Endothelial cell of umbilical vein (primary cell): ENCODE results near the gene JUNB. TPM values are rescaled to one million over a fixed set of nuclear protein-coding genes. Genes with fewer than 3 reads are reported as not detected.

Experiments used
- BruUV-seq: library from RNA; stranded (reverse); fragments of 400-500 nt; replicated peaks from 2 replicates; lab custom pipeline; 2021; lab: Mats Ljungman, UMichigan
- CTCF ChIA-PET: fragments of 300-600, 350-600 bp; sonication (Branson Sonifier 250); formaldehyde crosslinking; loops from one replicate; lab custom pipeline; 2021; ENCODE audit warnings: antibody characterized with exemption, inconsistent platforms; lab: Charles Lee
- POLR2A ChIA-PET: fragments of 300-600, 350-600 bp; sonication (Branson Sonifier 250); formaldehyde crosslinking; loops from one replicate; lab custom pipeline; 2021; ENCODE audit warnings: antibody characterized with exemption, inconsistent platforms; lab: Charles Lee
- DNase-seq: peaks from one replicate; pipeline ENCODE4 v3.0.0-alpha.2; 2011; ENCODE audit warnings: low read depth, low spot score
- FAIRE-seq: peaks from 2 replicates; lab custom pipeline; 2011; peaks lifted over from hg19 to GRCh38; lab: Jason Lieb, UNC
- H2AFZ ChIP-seq: 2 replicates; pipeline ENCODE4 v1.6.0; 2012; ENCODE audit warnings: low read depth, low read length, control low read depth, inconsistent platforms
- H3K27ac ChIP-seq: 2 replicates; pipeline ENCODE4 v1.5.1; 2011; ENCODE audit warnings: low read depth, mild to moderate bottlenecking, control low read depth, low read length, moderate library complexity; ENCODE audit not compliant: insufficient read depth
- H3K27me3 ChIP-seq, 2 experiments: 2 replicates each; pipeline versions ENCODE4 v1.6.0 to v1.6.1; 2011; ENCODE audit warnings: low read length in 2 of 2, mixed read lengths in 1 of 2; ENCODE audit not compliant: control insufficient read depth in 2 of 2, insufficient read depth in 2 of 2
- H3K36me3 ChIP-seq, 2 experiments: 2 replicates in 1 of 2; 3 replicates in 1 of 2; pipeline ENCODE4 v1.5.1; 2011; ENCODE audit warnings: low read length in 2 of 2, mild to moderate bottlenecking in 1 of 2, moderate library complexity in 1 of 2; ENCODE audit not compliant: control insufficient read depth in 2 of 2, insufficient read depth in 2 of 2; ENCODE audit errors: extremely low read depth in 1 of 2
- H3K4me1 ChIP-seq: 3 replicates; pipeline ENCODE4 v1.5.1; 2011; ENCODE audit warnings: mild to moderate bottlenecking, low read length; ENCODE audit not compliant: control insufficient read depth, insufficient read depth; ENCODE audit errors: extremely low read depth
- H3K4me2 ChIP-seq: 2 replicates; pipeline ENCODE4 v1.6.1; 2011; ENCODE audit warnings: low read length, control low read depth, mixed read lengths; ENCODE audit not compliant: insufficient read depth
- H3K4me3 ChIP-seq, 3 experiments: fragments of 200-600 bp in 1 of 3; sonication (generic), shearing (Covaris generic) in 1 of 3; replicated peaks in 1 of 3; 2 replicates each; pipeline ENCODE4 v1.5.1; 2011 to 2016; ENCODE audit warnings: control low read depth in 3 of 3, low read length in 3 of 3, mild to moderate bottlenecking in 2 of 3, inconsistent platforms in 1 of 3, low read depth in 1 of 3, moderate library complexity in 1 of 3; ENCODE audit not compliant: insufficient read depth in 1 of 3
- H3K79me2 ChIP-seq: 2 replicates; pipeline ENCODE4 v1.6.0; 2012; ENCODE audit warnings: low read length, inconsistent platforms; ENCODE audit not compliant: control insufficient read depth, insufficient read depth
- H3K9ac ChIP-seq: replicated peaks from 2 replicates; pipeline ENCODE3; 2011; ENCODE audit warnings: low read length, control low read depth; ENCODE audit not compliant: insufficient read depth; ENCODE audit errors: extremely low read depth
- H3K9me1 ChIP-seq: replicated peaks from 3 replicates; pipeline ENCODE4 v1.6.0; 2011; ENCODE audit warnings: mild to moderate bottlenecking, low read length; ENCODE audit not compliant: control insufficient read depth, insufficient read depth; ENCODE audit errors: extremely low read depth
- H3K9me3 ChIP-seq: replicated peaks from 2 replicates; pipeline ENCODE4 v1.5.1; 2012; ENCODE audit warnings: low read length, inconsistent platforms; ENCODE audit not compliant: control insufficient read depth, insufficient read depth
- H4K20me1 ChIP-seq: replicated peaks from 2 replicates; pipeline ENCODE3; 2011; ENCODE audit warnings: mild to moderate bottlenecking, low read length; ENCODE audit not compliant: control insufficient read depth, insufficient read depth; ENCODE audit errors: extremely low read depth
- CTCF ChIP-seq, 2 donors: IDR thresholded peaks; 1 replicate in 1 of 2; 2 replicates in 1 of 2; pipeline ENCODE4 v1.5.1; 2011; ENCODE audit warnings: low read length in 2 of 2, mild to moderate bottlenecking in 2 of 2, moderate library complexity in 2 of 2, control low read depth in 1 of 2, inconsistent platforms in 1 of 2, low read depth in 1 of 2; ENCODE audit not compliant: insufficient read depth in 1 of 2; ENCODE audit errors: extremely low read depth in 1 of 2
- EZH2 ChIP-seq: IDR thresholded peaks from 2 replicates; pipeline ENCODE4 v1.6.1; 2012; ENCODE audit warnings: borderline replicate concordance, low read depth, mild to moderate bottlenecking, moderate library complexity, low read length, inconsistent platforms; ENCODE audit not compliant: severe bottlenecking
- FOS ChIP-seq: IDR thresholded peaks from 2 replicates; pipeline ENCODE4 v1.6.1; 2011; ENCODE audit warnings: mild to moderate bottlenecking, low read length, moderate library complexity, borderline replicate concordance; ENCODE audit not compliant: insufficient read depth
- JUN ChIP-seq: IDR thresholded peaks from 2 replicates; pipeline ENCODE4 v1.6.1; 2011; ENCODE audit warnings: borderline replicate concordance, low read depth; ENCODE audit not compliant: insufficient read length, insufficient read depth
- POLR2A ChIP-seq: IDR thresholded peaks from 2 replicates; pipeline ENCODE4 v1.6.1; 2012; ENCODE audit warnings: low read depth, mild to moderate bottlenecking, control low read depth, low read length
- POLR2AphosphoS5 ChIP-seq: IDR thresholded peaks from 2 replicates; pipeline ENCODE4 v1.6.1; 2012; ENCODE audit warnings: low read depth, mild to moderate bottlenecking, control low read depth, low read length, moderate library complexity; ENCODE audit not compliant: insufficient read depth
- dilution Hi-C: fragments of 300-500 bp; cut with MboI; formaldehyde crosslinking; loops from one replicate; pipeline ENCODE4 v1.15.0; 2019; ENCODE audit warnings: low sequenced_read_pairs; ENCODE audit not compliant: extremely low pct_ligation_motif_present
- intact Hi-C: fragments of 100-400 bp; cut with micrococcal nuclease; formaldehyde crosslinking; loops from one replicate; pipeline ENCODE4 v1.10.0; 2022
- polyA plus RNA-seq, 4 experiments: library from polyadenylated mRNA; depleted of rRNA in 3 of 4; stranded (reverse) in 3 of 4; unstranded in 1 of 4; fragments of >200 nt; gene quantifications; 2 replicates each; pipeline versions ENCODE4 v1.2.1 to v1.2.3, GENCODE V29; 2011 to 2012; ENCODE audit warnings: missing spikeins in 1 of 4
- total RNA-seq: library from RNA; stranded (reverse); gene quantifications from 2 replicates; pipeline ENCODE4 v1.2.3, GENCODE V29; 2021
- TF ChIP-seq, protein P1 (sequence below): IDR thresholded peaks from 2 replicates; pipeline ENCODE4 v1.6.1; 2011; ENCODE audit not compliant: insufficient read depth, insufficient read length

Gene JUNB
- total and polyA plus RNA-seq, 2 donors (not counting 3 experiments of a cell fraction or from before 2014, with no cell fraction given): 22.8 to 74.4 TPM

DNA sequence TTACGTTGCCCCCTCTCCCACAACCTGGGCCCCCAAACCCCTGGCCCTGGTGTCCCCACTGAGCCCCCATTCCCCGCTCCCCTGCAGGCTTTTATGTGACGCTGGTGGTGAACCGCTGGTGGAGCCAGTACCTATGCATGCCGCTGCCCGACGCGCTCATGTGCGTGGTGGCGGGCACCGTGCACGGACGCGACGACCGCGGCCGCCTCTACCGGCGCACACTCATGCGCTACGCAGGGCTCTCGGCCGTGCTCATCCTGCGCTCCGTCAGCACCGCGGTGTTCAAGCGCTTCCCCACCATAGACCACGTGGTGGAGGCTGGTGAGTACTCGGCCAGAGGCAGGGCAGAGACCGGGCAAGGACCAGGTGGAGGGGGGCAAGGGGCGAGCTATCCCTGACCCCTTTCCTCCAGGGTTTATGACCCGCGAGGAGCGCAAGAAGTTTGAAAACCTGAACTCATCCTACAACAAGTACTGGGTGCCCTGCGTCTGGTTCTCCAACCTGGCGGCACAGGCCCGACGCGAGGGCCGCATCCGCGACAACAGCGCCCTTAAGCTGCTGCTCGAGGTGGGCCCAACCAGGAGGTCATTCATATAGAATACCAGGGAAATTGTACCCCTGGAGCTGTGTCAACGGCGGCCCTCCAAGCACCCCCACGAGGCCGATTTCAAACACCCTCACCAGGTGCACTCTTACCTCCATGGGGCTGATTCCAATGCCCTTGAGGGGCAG lies 36.7 kb upstream of the JUNB start:
- Histone ChIP-seq H3K27me3 (peaks cover 0 to 7% of the 10 kb centered on the region in 2 experiments), H3K4me3 (no peak overlapping the region), H3K27ac (no peak overlapping the region), H3K9me1 (no peaks in the 10 kb centered on the region), H3K36me3 (no peaks in the 10 kb centered on the region), H3K4me2 (no peak overlapping the region), H2AFZ (no peak overlapping the region), H3K79me2 (no peaks in the 10 kb centered on the region), H3K4me1 (peaks cover 2% of the 10 kb centered on the region), H3K9ac (no peak overlapping the region), H4K20me1 (no peaks in the 10 kb centered on the region), H3K9me3 (no peaks in the 10 kb centered on the region)
- dilution Hi-C loops: no loop called here
- no peak for DNase-seq
- ChIA-PET POLR2A (no interaction called here), CTCF (interaction anchor here (1.1 to 2.0 kb wide), 2 partner anchors 11 to 93 kb away, joined by 6 to 10 read pairs; no protein-coding TSS in a partner anchor)
- TF ChIP-seq, protein P1, sequence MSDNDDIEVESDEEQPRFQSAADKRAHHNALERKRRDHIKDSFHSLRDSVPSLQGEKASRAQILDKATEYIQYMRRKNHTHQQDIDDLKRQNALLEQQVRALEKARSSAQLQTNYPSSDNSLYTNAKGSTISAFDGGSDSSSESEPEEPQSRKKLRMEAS: no peak
- TF ChIP-seq JUN (no peak), CTCF (IDR thresholded peaks at IDR 0.05; ENCODE audit: extremely low read depth in 1 of 2, insufficient read depth in 1 of 2, low read depth in 1 of 2, low read length in 2 of 2) (no peak), POLR2AphosphoS5 (no peak), FOS (no peak), EZH2 (no peak), POLR2A (no peak)
- no TSS peak for BruUV-seq
- FAIRE-seq: no peak
- intact Hi-C loops: no loop called here
